GM12878 (cell line): ENCODE measurements around the gene SNX17. TPM values are rescaled to one million over a fixed set of nuclear protein-coding genes. Genes with fewer than 3 reads are reported as not detected.

Source experiments
- BCLAF1 ChIP-seq: fragments of 450-650 bp; IDR thresholded peaks from 2 replicates; pipeline ENCODE4 v1.6.1; 2017; ENCODE audit warnings: antibody characterized with exemption, mild to moderate bottlenecking, moderate library complexity
- CBFB ChIP-seq: IDR thresholded peaks from 2 replicates; pipeline ENCODE4 v1.6.1; 2016; ENCODE audit warnings: antibody characterized with exemption, low read depth
- CTCF ChIP-seq, 3 experiments: IDR thresholded peaks in 2 of 3; conservative IDR thresholded peaks in 1 of 3; 2 replicates each; pipeline ENCODE4 v1.5.1; 2011; ENCODE audit warnings: low read depth in 3 of 3, low read length in 3 of 3, mild to moderate bottlenecking in 3 of 3, control low read depth in 2 of 3, moderate library complexity in 2 of 3, inconsistent platforms in 1 of 3, mixed read lengths in 1 of 3; ENCODE audit not compliant: control insufficient read depth in 2 of 3, insufficient read depth in 1 of 3; ENCODE audit errors: extremely low read depth in 1 of 3
- HDGF ChIP-seq: fragments of 450-650 bp; IDR thresholded peaks from 2 replicates; pipeline ENCODE4 v1.6.1; 2016; ENCODE audit warnings: antibody characterized with exemption
- IRF5 ChIP-seq: fragments of 450-650 bp; IDR thresholded peaks from 2 replicates; pipeline ENCODE4 v1.6.1; 2017; ENCODE audit warnings: borderline replicate concordance
- KDM1A ChIP-seq: fragments of 200-600 bp; sonication (generic); IDR thresholded peaks from 2 replicates; pipeline ENCODE4 v1.6.1; 2016; ENCODE audit warnings: borderline replicate concordance
- NBN ChIP-seq: fragments of 450-650 bp; IDR thresholded peaks from 2 replicates; pipeline ENCODE4 v1.6.1; 2016
- PRDM15 ChIP-seq: fragments of 450-650 bp; formaldehyde crosslinking; IDR thresholded peaks from 2 replicates; pipeline ENCODE4 v1.4.0; 2020; ENCODE audit warnings: mild to moderate bottlenecking, moderate library complexity
- RAD21 ChIP-seq: IDR thresholded peaks from 2 replicates; pipeline ENCODE4 v1.6.1; 2011; ENCODE audit warnings: mild to moderate bottlenecking, low read depth, low read length, moderate library complexity; ENCODE audit not compliant: insufficient read depth
- RAD51 ChIP-seq: fragments of 450-650 bp; IDR thresholded peaks from 2 replicates; pipeline ENCODE4 v1.6.1; 2016; ENCODE audit warnings: moderate library complexity, mild to moderate bottlenecking, inconsistent platforms
- SRF ChIP-seq, 2 experiments: IDR thresholded peaks; 2 replicates each; pipeline ENCODE4 v1.6.1; 2011; ENCODE audit warnings: low read depth in 2 of 2, low read length in 2 of 2, mild to moderate bottlenecking in 1 of 2, moderate library complexity in 1 of 2
- USF1 ChIP-seq: IDR thresholded peaks from 2 replicates; pipeline ENCODE4 v1.6.1; 2011; ENCODE audit warnings: borderline replicate concordance, low read depth, mild to moderate bottlenecking, moderate library complexity, mixed read lengths, low read length; ENCODE audit not compliant: insufficient read depth; ENCODE audit errors: extremely low read length
- polyA plus RNA-seq, 11 experiments: library from polyadenylated mRNA; depleted of rRNA in 4 of 11; unstranded in 6 of 11; stranded (reverse) in 5 of 11; fragments of >200 nt; fragmentation: Nextera tagmentation in 4 of 11; fragmentation: Illumina TruSeq in 1 of 11; extraction: Ambion mirVana in 4 of 11; extraction: Trizol in 1 of 11; gene quantifications; 1 replicate in 1 of 11; 2 replicates in 10 of 11; pipeline versions ENCODE4 v1.2.1 to v1.2.3, GENCODE V29; 2011 to 2016; ENCODE audit warnings: inconsistent platforms in 2 of 11, missing spikeins in 2 of 11, low read depth in 1 of 11
- total RNA-seq, 4 experiments: library from RNA; depleted of rRNA in 3 of 4; stranded (reverse); fragments of >200 nt in 3 of 4; fragmentation: Illumina TruSeq in 1 of 4; extraction: Trizol in 1 of 4; gene quantifications; 2 replicates each; pipeline versions ENCODE4 v1.2.1 to v1.2.3, GENCODE V29; 2013 to 2021
- TF ChIP-seq, protein P1 (sequence below): fragments of 150-350 bp; IDR thresholded peaks from 2 replicates; pipeline ENCODE4 v1.6.1; 2016; ENCODE audit warnings: low read depth, low read length

The SNX17 gene
- total and polyA plus RNA-seq, 10 of the 15 experiments (the other 5 are each of a cell fraction or from before 2014, with no cell fraction given), result 6.5 to 116 (median 84.4) TPM

- TF ChIP-seq, protein P1, sequence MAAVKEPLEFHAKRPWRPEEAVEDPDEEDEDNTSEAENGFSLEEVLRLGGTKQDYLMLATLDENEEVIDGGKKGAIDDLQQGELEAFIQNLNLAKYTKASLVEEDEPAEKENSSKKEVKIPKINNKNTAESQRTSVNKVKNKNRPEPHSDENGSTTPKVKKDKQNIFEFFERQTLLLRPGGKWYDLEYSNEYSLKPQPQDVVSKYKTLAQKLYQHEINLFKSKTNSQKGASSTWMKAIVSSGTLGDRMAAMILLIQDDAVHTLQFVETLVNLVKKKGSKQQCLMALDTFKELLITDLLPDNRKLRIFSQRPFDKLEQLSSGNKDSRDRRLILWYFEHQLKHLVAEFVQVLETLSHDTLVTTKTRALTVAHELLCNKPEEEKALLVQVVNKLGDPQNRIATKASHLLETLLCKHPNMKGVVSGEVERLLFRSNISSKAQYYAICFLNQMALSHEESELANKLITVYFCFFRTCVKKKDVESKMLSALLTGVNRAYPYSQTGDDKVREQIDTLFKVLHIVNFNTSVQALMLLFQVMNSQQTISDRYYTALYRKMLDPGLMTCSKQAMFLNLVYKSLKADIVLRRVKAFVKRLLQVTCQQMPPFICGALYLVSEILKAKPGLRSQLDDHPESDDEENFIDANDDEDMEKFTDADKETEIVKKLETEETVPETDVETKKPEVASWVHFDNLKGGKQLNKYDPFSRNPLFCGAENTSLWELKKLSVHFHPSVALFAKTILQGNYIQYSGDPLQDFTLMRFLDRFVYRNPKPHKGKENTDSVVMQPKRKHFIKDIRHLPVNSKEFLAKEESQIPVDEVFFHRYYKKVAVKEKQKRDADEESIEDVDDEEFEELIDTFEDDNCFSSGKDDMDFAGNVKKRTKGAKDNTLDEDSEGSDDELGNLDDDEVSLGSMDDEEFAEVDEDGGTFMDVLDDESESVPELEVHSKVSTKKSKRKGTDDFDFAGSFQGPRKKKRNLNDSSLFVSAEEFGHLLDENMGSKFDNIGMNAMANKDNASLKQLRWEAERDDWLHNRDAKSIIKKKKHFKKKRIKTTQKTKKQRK, result no peak
- TF ChIP-seq NBN, result peak; percentile 94
- peak; percentile 16; the same call in 1 of the 2 replicates for TF ChIP-seq CBFB
- TF ChIP-seq RAD21, result no peak
- TF ChIP-seq SRF (IDR thresholded peaks at IDR 0.05; ENCODE audit: low read depth in 2 of 2, low read length in 2 of 2), result peak; percentile 14 to 76; a peak in 1 of 4 replicates
- no peak for TF ChIP-seq PRDM15
- TF ChIP-seq CTCF (IDR thresholded peaks at IDR 0.05 in 2 of 3, conservative IDR thresholded peaks at IDR 0.05 in 1 of 3; ENCODE audit: control insufficient read depth in 2 of 3, extremely low read depth in 1 of 3, insufficient read depth in 1 of 3, low read depth in 3 of 3, low read length in 3 of 3), result no peak
- TF ChIP-seq RAD51, result peak; percentile 73; the same call in 1 of the 2 replicates
- no peak for TF ChIP-seq HDGF
- TF ChIP-seq KDM1A, result no peak
- no peak for TF ChIP-seq IRF5
- peak; percentile 85 for TF ChIP-seq BCLAF1
- no peak for TF ChIP-seq USF1
Measured at GRCh38 chr2:27356382-27357181, 13.8 kb upstream of the SNX17 start, which contains the start of gene GTF3C2 (continued).
